ENCODE results near the gene IL11.
A peak's percentile ranks its signal among the peaks of the same experiment; 100 is the strongest.
"Not testable (repeated sequence)": the region's sequence is repeated elsewhere in the genome, so short reads cannot be mapped to it uniquely, and the experiment has no call there.

Gene IL11

DNA sequence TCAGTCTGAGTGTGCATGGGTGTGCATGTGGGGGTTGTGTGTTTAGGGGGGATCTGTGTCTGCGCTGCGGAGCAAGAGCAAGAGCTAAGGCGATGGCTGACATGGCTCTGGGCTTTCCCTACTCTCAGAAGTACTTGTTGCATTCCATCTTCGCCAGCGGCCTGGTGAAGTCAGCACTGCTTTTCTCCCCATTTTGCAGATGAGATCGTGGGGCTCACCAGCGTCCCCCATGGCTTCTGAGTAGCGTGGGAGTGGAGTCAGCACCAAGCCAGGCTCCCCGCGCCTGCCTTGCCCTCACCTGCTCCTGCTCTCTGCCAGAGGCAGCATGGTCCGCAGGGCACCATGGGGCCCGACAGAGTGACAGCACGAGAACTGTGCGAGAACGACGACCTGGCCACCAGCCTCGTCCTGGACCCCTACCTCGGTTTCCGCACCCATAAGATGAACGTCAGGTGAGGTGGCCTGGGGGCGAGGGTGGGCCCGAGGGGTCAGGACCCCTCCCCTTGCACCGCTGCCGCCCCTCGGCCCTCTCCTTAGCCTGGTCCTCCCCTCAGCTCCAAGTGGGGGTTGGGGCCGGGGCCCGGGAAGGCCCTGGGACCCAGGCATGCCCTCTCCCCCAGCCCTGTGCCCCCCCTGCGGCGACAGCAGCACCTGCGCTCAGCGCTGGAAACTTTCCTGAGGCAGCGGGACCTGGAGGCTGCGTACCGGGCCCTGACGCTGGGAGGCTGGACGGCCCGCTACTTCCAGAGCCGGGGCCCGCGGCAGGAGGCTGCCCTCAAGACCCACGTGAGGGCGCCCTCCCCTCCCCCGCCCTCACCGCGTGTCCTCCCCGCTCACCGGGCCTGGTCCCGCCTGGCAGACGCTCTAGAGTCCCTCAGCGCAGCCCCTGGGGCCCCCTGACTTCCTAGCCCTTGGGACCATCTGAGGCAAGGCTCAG lies 28.4 kb downstream of the IL11 start:
- Mint-ChIP-seq H3K4me1 (ENCODE audit: low read depth) (peaks cover 14% of the 10 kb centered on the region), H3K36me3 (ENCODE audit: low read depth) (peaks cover 5% of the 10 kb centered on the region), H3K27me3 (ENCODE audit: low read depth) (peaks cover 7% of the 10 kb centered on the region), H3K9me3 (no peaks in the 10 kb centered on the region), H3K27ac (peak overlapping the region; percentile 53), H3K4me3 (peak overlapping the region; percentile 58)

DNA sequence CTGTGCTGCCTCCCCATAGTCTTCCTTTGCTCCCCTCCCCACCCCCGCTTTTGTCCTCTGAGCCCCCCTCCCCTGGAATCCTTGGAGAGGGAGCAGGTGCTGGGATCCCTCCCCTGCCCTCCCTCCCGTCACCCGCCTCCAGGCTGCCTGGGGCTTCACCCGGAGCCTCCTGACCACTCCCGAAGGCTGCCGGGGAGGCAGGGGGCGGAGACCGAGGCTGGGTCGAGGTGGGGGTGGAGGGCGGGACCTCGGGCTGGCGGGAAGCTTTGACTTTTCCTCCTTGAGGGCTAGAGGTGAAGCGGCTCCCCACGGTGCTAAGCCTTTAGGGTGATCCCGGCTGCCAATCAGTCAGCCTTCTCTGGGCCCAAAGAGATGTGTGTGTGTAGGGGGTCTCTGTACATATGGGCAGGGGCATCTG lies 29.1 kb downstream of the IL11 start:
- H3K27ac Mint-ChIP-seq: peak overlapping the region; percentile 86
- no peaks in the 10 kb centered on the region for H3K9me3 Mint-ChIP-seq
- H3K36me3 Mint-ChIP-seq (ENCODE audit: low read depth): peaks cover 5% of the 10 kb centered on the region
- H3K27me3 Mint-ChIP-seq (ENCODE audit: low read depth): peaks cover 11% of the 10 kb centered on the region
- peak overlapping the region; percentile 87 for H3K4me3 Mint-ChIP-seq
- peaks cover 14% of the 10 kb centered on the region for H3K4me1 Mint-ChIP-seq (ENCODE audit: low read depth)

DNA sequence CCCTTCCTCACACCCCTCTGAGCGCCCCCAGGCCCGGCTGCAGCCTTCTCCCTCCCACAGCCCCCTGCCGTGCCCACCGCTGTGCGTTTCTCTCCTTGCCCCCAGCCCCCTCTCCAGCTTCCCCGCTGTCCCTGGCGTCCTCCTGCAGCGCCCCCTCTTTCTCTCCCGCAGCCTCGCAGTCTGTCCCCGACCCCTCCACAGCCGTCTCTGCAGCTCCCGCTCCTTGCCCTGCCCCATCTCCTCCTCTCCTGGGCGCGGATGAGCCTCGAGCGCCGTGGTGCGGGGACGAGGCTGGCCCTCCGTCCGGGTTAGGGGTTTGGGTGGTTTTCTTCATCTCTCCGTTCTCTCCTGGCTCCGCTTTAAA lies 29.5 kb downstream of the IL11 start:
- peak overlapping the region; percentile 86 for H3K27ac Mint-ChIP-seq
- peak overlapping the region; percentile 87 for H3K4me3 Mint-ChIP-seq
- H3K9me3 Mint-ChIP-seq: no peaks in the 10 kb centered on the region
- peaks cover 11% of the 10 kb centered on the region for H3K27me3 Mint-ChIP-seq (ENCODE audit: low read depth)
- peaks cover 14% of the 10 kb centered on the region for H3K4me1 Mint-ChIP-seq (ENCODE audit: low read depth)
- H3K36me3 Mint-ChIP-seq (ENCODE audit: low read depth): peaks cover 5% of the 10 kb centered on the region

DNA sequence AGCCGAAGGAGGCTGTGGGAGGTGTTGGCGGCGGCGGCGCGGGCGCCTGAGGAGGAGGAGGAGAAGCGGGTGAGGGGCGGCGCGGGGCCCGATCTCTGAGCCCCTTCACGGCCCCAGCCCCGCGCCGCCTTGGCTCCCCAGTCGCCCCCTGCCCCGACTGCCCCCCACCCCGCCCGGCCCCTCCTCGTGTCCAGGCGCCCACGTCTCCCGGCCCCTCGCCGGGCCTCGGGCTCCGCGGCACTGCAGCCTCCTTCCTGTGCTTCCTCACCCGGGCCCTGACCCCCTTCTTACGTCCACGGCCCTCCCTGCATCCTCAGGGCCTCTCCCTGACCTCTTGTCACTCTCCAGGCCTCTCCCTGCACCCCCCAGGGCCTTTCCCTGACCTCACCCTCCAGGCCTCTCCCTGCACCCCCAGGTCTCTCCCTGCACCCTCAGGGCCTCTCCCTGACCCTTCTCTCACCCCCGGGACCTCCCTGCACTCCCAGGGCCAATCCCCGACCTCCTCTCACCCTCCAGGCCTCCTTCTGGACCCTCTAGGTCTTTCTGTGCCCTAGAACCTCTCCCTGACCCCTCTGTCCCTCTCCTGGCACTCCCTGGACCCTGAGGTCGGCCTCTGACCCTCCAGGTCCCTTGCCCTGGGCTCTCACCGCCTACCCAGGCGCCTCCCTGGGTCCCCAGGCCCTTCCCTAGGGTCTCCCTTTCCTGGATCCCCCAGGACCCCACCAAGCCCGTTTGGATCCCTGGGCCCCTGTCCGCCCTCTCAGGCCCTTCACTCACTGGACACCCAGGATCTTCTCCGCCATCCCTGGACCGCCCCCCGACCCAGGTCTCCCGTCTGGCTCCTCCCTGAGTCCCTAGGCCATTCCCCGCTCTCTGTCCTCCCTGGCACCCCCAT lies 30.1 kb downstream of the IL11 start:
- Mint-ChIP-seq H3K27me3 (ENCODE audit: low read depth) (peaks cover 11% of the 10 kb centered on the region), H3K9me3 (no peaks in the 10 kb centered on the region), H3K4me1 (ENCODE audit: low read depth) (peaks cover 14% of the 10 kb centered on the region), H3K36me3 (ENCODE audit: low read depth) (peaks cover 5% of the 10 kb centered on the region), H3K4me3 (peak overlapping the region; percentile 94), H3K27ac (peak overlapping the region; percentile 95)

DNA sequence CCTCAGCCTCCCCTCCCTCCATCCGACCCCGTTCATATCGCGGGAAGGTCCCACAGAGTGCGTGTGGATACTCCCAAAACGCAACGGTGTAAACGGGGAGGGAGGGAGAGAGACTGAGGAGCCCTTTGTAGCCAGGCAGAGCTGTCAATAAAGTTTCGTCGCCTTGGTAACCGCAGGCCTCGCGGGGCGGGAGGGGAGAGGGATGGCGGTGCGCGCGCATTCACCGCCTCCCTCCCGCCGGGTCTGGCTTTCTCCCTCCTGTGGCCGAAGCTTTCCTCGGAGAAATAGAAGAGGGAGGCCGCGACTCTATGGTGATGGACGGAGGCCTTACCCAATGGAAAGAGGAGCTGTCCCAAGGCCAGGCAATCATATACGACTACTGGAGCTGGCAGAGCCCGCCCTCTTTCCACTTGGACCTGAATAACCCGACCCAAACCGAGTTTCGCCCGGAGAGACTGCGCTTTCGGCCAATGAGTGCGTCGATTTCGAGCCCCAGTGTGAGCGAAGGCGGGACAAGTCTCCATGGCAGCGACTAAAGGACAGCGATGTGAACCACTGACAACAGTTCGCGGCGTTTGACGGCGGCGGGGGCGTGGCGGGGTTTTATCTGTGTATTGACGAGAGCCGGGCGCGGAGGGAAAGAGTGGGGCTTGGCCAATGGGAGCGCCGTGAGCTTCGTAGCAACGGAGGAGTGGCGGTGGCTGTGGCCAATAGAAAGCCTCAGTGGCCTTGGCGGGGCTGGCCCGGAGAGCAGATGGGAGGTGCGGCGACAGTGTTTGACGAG lies 31.0 kb downstream of the IL11 start, which contains the start of gene KMT5C:
Gene KMT5C, plus strand, starts transcription at position 772 of the 784 bp plus-strand sequence. CDS start 2,061 bp downstream, outside the sequence.
- Mint-ChIP-seq H3K9me3 (no peaks in the 10 kb centered on the region), H3K4me1 (ENCODE audit: low read depth) (peaks cover 14% of the 10 kb centered on the region)

DNA sequence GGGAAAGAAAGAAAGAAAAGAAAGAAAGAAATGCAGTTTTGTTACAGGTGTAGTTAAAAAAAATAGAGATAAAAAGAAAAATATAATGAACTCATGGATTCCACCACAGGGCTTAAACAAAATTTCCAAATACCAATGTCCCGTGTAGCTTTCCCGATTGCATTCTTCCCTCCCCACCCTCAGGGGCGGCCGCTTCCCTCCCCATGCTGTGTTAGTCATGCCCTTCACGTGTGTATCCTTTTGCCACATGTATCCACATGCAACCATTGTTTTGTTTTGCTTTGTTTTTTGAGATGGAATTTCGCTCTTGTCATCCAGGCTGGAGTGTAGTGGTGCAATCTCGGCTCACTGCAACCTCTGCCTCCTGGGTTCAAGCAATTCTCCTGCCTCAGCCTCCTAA lies 34.2 kb downstream of the IL11 start:
- Mint-ChIP-seq H3K9me3 (no peaks in the 10 kb centered on the region), H3K27me3 (ENCODE audit: low read depth) (peaks cover 11% of the 10 kb centered on the region)

More for the DNA sequence above, 31.0 kb downstream of the IL11 start, which contains the start of gene KMT5C:
- Mint-ChIP-seq H3K4me3 (peak within 1 kb of the TSS; percentile 94), H3K27me3 (ENCODE audit: low read depth) (peaks cover 11% of the 10 kb centered on the region), H3K27ac (peak within 1 kb of the TSS; percentile 95), H3K36me3 (ENCODE audit: low read depth) (peaks cover 5% of the 10 kb centered on the region)

DNA sequence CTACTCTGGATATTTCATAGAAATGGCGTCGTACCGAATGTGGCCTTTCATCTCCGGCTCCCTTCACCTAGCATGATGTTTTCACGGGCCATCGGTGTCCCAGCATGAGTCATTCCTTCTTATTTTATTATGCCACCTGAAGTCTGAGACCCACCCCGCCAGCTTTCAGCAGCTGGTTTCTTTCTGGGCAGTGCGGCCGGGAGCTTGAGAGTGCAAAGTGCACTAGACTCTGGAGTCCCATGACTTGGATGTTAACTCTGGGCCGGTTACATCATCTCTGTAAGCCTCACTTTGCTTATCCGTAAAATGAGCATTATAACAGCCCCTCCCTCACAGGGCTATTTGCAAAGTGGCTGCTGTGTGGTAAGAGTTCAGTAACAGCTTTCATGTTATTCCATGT lies 36.4 kb downstream of the IL11 start:
- Mint-ChIP-seq H3K36me3 (ENCODE audit: low read depth) (no peaks in the 10 kb centered on the region), H3K4me1 (ENCODE audit: low read depth) (peaks cover 6% of the 10 kb centered on the region), H3K27me3 (ENCODE audit: low read depth) (peaks cover 11% of the 10 kb centered on the region), H3K27ac (no peak overlapping the region), H3K9me3 (no peaks in the 10 kb centered on the region), H3K4me3 (no peak overlapping the region)

More for the DNA sequence above, 34.2 kb downstream of the IL11 start:
- no peaks in the 10 kb centered on the region for H3K36me3 Mint-ChIP-seq (ENCODE audit: low read depth)
- no peak overlapping the region for H3K4me3 Mint-ChIP-seq
- peaks cover 10% of the 10 kb centered on the region for H3K4me1 Mint-ChIP-seq (ENCODE audit: low read depth)
- H3K27ac Mint-ChIP-seq: no peak overlapping the region

DNA sequence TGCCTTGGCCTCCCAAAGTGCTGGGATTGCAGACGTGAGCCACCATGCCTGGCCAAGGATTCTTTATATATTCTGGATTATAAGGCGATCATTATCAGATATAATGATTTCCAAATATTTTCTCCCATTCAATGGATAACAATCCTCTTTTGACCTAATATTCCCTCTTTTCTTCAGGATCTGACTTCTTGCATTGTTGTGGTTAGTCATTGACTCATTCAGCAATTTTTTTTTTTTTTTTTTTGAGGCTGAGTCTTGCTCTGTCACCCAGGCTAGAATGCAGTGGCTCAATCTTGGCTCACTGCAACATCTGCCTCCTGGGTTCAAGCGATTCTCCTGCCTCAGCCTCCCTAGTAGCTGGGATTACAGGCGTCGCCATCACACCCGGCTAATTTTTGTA lies 40.5 kb downstream of the IL11 start:
- not testable (repeated sequence) for H3K4me3 Mint-ChIP-seq; H3K27ac Mint-ChIP-seq; H3K9me3 Mint-ChIP-seq; H3K27me3 Mint-ChIP-seq (ENCODE audit: low read depth); H3K4me1 Mint-ChIP-seq (ENCODE audit: low read depth); H3K36me3 Mint-ChIP-seq (ENCODE audit: low read depth)

DNA sequence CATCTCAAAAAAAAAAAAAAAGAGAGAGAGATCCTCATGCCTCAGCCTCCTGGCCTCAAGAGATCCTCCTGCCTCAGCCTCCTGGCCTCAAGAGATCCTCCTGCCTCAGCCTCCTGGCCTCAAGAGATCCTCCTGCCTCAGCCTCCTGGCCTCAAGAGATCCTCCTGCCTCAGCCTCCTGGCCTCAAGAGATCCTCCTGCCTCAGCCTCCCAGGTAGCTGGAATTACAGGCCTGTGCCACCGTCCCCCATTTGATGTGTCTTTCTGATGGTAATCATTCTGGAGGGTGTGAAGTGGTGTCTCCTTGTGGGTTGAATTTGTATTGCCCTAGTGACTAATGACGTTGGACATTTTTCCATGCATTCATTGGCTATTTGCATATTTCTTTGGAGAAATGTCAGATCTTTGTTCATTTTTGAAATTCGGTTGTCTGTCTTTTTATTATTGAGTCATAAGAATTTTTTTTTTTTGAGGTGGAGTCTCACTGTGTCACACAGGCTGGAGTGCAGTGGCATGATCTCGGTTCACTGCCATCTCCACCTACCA lies 41.4 kb downstream of the IL11 start:
- H3K4me1 Mint-ChIP-seq (ENCODE audit: low read depth): not testable (repeated sequence)

DNA sequence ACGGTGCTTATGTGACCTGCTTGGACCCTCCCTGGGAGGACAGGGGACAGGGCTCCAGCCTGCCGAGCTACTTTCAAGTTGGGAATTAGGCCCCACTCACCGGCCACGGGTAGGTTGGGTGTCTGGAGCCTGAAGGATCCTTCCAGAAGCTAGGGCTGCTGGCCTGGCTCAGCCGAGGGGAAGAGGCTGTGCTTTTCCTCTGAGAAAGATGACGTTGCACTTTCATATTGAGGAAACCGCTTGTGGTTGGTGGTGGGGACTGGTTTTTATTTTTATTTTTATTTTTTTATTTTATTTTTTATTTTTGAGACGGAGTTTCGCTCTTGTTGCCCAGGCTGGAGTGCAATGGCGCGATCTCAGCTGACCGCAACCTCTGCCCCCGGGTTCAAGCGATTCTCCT lies 45.1 kb downstream of the IL11 start, which contains the start of gene TMEM150B:
Gene TMEM150B, minus strand, starts transcription at position 170 of the 400 bp plus-strand sequence. CDS start 4,305 bp downstream, outside the sequence.
- H3K27me3 Mint-ChIP-seq (ENCODE audit: low read depth): peaks cover 13% of the 10 kb centered on the region
- no peak within 1 kb of the TSS for H3K4me3 Mint-ChIP-seq
- H3K4me1 Mint-ChIP-seq (ENCODE audit: low read depth): peaks cover 7% of the 10 kb centered on the region
- H3K36me3 Mint-ChIP-seq (ENCODE audit: low read depth): no peaks in the 10 kb centered on the region
- H3K27ac Mint-ChIP-seq: no peak within 1 kb of the TSS
- no peaks in the 10 kb centered on the region for H3K9me3 Mint-ChIP-seq

More for the DNA sequence above, 41.4 kb downstream of the IL11 start:
- not testable (repeated sequence) for H3K4me3 Mint-ChIP-seq; H3K27me3 Mint-ChIP-seq (ENCODE audit: low read depth); H3K36me3 Mint-ChIP-seq (ENCODE audit: low read depth); H3K9me3 Mint-ChIP-seq; H3K27ac Mint-ChIP-seq

DNA sequence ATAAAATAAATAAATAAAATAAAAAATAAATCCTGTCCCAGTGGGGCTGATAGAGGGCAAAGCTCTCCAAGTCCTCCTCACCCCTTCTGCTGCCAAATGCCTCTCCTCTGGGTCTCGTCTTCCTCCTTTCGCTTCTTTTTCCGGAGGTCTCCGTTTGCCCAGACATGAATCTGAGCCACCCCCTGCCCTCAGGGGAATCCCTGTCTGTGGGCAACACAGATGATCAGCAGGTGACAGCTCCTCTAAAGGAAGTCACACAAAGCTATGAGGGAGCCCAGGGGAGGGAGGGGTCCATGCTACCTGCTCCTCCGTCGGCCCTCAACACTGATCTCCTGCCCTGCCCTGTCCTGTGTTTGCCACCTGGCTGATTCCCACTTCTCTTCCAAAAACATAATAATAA lies 45.6 kb downstream of the IL11 start:
- Mint-ChIP-seq H3K4me1 (ENCODE audit: low read depth) (peaks cover 7% of the 10 kb centered on the region), H3K36me3 (ENCODE audit: low read depth) (no peaks in the 10 kb centered on the region), H3K4me3 (no peak overlapping the region), H3K27me3 (ENCODE audit: low read depth) (peaks cover 13% of the 10 kb centered on the region), H3K27ac (no peak overlapping the region), H3K9me3 (no peaks in the 10 kb centered on the region)

DNA sequence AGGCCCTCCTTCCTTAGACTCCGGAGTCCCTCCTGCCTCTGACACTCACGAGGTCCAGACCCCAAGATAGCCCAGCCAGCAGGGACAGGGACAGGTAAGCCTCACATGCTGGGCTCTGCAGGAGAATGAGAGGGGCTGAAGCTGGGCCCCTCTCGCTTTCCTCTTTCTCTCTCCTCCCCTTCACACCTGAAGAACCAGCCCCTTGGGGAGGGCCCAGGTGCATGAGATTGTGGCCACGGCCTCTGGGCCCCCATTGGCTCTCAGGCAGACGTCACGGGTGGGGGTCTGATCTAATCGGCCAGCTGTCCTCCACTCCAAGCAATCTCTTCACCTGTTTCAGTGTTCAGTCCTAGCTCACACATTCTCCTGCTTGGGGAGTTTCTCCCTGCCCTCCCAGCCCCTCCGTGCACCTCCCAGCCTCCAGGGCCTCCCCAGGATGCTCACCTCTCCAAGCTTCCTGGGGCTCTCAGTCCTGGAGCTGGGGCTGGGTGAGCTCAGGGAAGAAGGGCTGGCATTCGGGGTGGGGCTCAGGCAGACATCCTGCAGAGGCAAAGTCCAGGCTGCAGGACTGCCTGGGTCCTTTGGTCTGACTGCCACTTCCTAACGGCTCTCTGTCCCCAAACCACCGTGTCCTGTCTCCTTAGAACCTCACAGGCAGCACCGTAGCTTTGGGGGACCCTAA lies 47.9 kb downstream of the IL11 start:
- Mint-ChIP-seq H3K4me1 (ENCODE audit: low read depth) (peaks cover 7% of the 10 kb centered on the region), H3K4me3 (no peak overlapping the region), H3K36me3 (ENCODE audit: low read depth) (no peaks in the 10 kb centered on the region), H3K9me3 (no peaks in the 10 kb centered on the region), H3K27ac (no peak overlapping the region), H3K27me3 (ENCODE audit: low read depth) (peaks cover 9% of the 10 kb centered on the region)

DNA sequence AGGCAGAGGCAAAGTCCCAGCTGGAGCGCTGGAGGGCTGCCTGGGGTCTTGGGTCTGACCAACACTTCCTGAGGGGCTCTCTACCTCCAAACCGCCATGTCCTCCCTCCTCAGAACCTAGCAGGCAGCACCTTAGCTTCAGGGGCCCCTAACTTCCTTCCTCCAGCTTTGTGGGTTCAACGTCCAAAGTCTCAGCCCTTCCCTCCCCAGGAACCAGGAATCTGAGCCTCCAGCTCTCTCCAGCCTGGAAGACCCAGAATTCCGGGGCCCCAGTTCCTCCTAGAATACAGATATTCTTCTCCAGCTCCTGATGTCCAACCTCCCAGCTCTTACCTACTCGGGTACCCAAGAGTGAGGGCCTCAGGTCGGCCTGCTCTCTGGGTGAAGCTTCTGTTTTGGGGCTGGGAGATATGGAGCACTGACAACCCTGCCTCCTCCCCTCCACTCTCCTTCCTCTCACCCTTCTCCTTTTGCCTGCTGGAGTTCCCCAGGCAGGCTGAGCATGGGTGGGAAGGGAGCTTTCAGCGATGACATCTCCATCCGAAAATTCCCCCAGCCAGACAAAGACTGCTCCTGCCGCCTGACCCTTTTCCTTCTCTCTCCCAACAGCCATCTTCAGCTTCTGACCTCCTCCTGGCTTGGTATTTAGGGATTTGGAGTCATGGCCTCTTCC lies 48.7 kb downstream of the IL11 start:
- peaks cover 7% of the 10 kb centered on the region for H3K4me1 Mint-ChIP-seq (ENCODE audit: low read depth)
- peaks cover 9% of the 10 kb centered on the region for H3K27me3 Mint-ChIP-seq (ENCODE audit: low read depth)
- no peak overlapping the region for H3K4me3 Mint-ChIP-seq
- H3K9me3 Mint-ChIP-seq: no peaks in the 10 kb centered on the region
- no peak overlapping the region for H3K27ac Mint-ChIP-seq
- H3K36me3 Mint-ChIP-seq (ENCODE audit: low read depth): no peaks in the 10 kb centered on the region
